Endothelial cell of umbilical vein (primary cell): ENCODE results near the gene ELOVL2.

Experiments used
- CTCF ChIP-seq, 2 donors: IDR thresholded peaks; 1 replicate in 1 of 2; 2 replicates in 1 of 2; pipeline ENCODE4 v1.5.1; 2011; ENCODE audit warnings: low read length in 2 of 2, mild to moderate bottlenecking in 2 of 2, moderate library complexity in 2 of 2, control low read depth in 1 of 2, inconsistent platforms in 1 of 2, low read depth in 1 of 2; ENCODE audit not compliant: insufficient read depth in 1 of 2; ENCODE audit errors: extremely low read depth in 1 of 2
- EZH2 ChIP-seq: IDR thresholded peaks from 2 replicates; pipeline ENCODE4 v1.6.1; 2012; ENCODE audit warnings: borderline replicate concordance, low read depth, mild to moderate bottlenecking, moderate library complexity, low read length, inconsistent platforms; ENCODE audit not compliant: severe bottlenecking
- FOS ChIP-seq: IDR thresholded peaks from 2 replicates; pipeline ENCODE4 v1.6.1; 2011; ENCODE audit warnings: mild to moderate bottlenecking, low read length, moderate library complexity, borderline replicate concordance; ENCODE audit not compliant: insufficient read depth
- JUN ChIP-seq: IDR thresholded peaks from 2 replicates; pipeline ENCODE4 v1.6.1; 2011; ENCODE audit warnings: borderline replicate concordance, low read depth; ENCODE audit not compliant: insufficient read length, insufficient read depth
- POLR2A ChIP-seq: IDR thresholded peaks from 2 replicates; pipeline ENCODE4 v1.6.1; 2012; ENCODE audit warnings: low read depth, mild to moderate bottlenecking, control low read depth, low read length
- POLR2AphosphoS5 ChIP-seq: IDR thresholded peaks from 2 replicates; pipeline ENCODE4 v1.6.1; 2012; ENCODE audit warnings: low read depth, mild to moderate bottlenecking, control low read depth, low read length, moderate library complexity; ENCODE audit not compliant: insufficient read depth
- TF ChIP-seq, protein P1 (sequence below): IDR thresholded peaks from 2 replicates; pipeline ENCODE4 v1.6.1; 2011; ENCODE audit not compliant: insufficient read depth, insufficient read length

GRCh38 chr6:11036977-11037430 is 7.1 kb downstream of the ELOVL2 start:
- TF ChIP-seq CTCF (IDR thresholded peaks at IDR 0.05; ENCODE audit: extremely low read depth in 1 of 2, insufficient read depth in 1 of 2, low read depth in 1 of 2, low read length in 2 of 2) (no peak), EZH2 (no peak), POLR2A (no peak), POLR2AphosphoS5 (no peak), JUN (no peak), FOS (no peak)
- TF ChIP-seq, protein P1, sequence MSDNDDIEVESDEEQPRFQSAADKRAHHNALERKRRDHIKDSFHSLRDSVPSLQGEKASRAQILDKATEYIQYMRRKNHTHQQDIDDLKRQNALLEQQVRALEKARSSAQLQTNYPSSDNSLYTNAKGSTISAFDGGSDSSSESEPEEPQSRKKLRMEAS: no peak
